SK-N-SH (cell line): ENCODE data around the gene ACOT8.

ENCODE experiments used
- CHD2 ChIP-seq: fragments of 150-350 bp; IDR thresholded peaks from 2 replicates; pipeline ENCODE4 v1.6.1; 2018; ENCODE audit warnings: low read length; ENCODE audit not compliant: partially characterized antibody
- CTCF ChIP-seq: fragments of 200-600 bp; sonication (generic); IDR thresholded peaks from 2 replicates; pipeline ENCODE4 v1.6.1; 2017; ENCODE audit warnings: antibody characterized with exemption, mild to moderate bottlenecking, moderate library complexity
- ELF1 ChIP-seq: IDR thresholded peaks from 2 replicates; pipeline ENCODE4 v1.4.0; 2012
- EP300 ChIP-seq, 2 experiments: IDR thresholded peaks; 2 replicates each; pipeline versions ENCODE4 v1.4.0 to v1.6.1; 2012; ENCODE audit warnings: borderline replicate concordance in 1 of 2, low read depth in 1 of 2, low read length in 1 of 2
- EZH2phosphoT487 ChIP-seq: fragments of 200-600 bp; sonication (generic); IDR thresholded peaks from 2 replicates; pipeline ENCODE4 v1.6.1; 2017; ENCODE audit warnings: low read depth, mixed run types, mild to moderate bottlenecking, antibody characterized with exemption, moderate library complexity, borderline replicate concordance
- FOSL2 ChIP-seq: IDR thresholded peaks from 2 replicates; pipeline ENCODE4 v1.4.0; 2012; ENCODE audit warnings: low read depth, mild to moderate bottlenecking, moderate library complexity, borderline replicate concordance
- MEF2A ChIP-seq: IDR thresholded peaks from 2 replicates; pipeline ENCODE4 v1.4.0; 2012; ENCODE audit warnings: low read depth, borderline replicate concordance
- MXI1 ChIP-seq: IDR thresholded peaks from 2 replicates; pipeline ENCODE4 v1.6.1; 2012; ENCODE audit warnings: mild to moderate bottlenecking, low read depth, low read length, improper control_type of control experiment
- NRF1 ChIP-seq: IDR thresholded peaks from 2 replicates; pipeline ENCODE4 v1.6.1; 2012; ENCODE audit warnings: low read depth, mild to moderate bottlenecking, low read length
- POLR2AphosphoS5 ChIP-seq: IDR thresholded peaks from 2 replicates; pipeline ENCODE4 v1.6.1; 2012; ENCODE audit warnings: low read depth, low read length
- RAD21 ChIP-seq: IDR thresholded peaks from 2 replicates; pipeline ENCODE4 v1.6.1; 2012; ENCODE audit warnings: mild to moderate bottlenecking, low read length
- TAF1 ChIP-seq: IDR thresholded peaks from 2 replicates; pipeline ENCODE4 v1.6.1; 2012; ENCODE audit warnings: low read depth, mild to moderate bottlenecking, low read length, moderate library complexity, borderline replicate concordance
- TCF12 ChIP-seq: IDR thresholded peaks from 2 replicates; pipeline ENCODE4 v1.4.0; 2012
- USF1 ChIP-seq: IDR thresholded peaks from 2 replicates; pipeline ENCODE4 v1.4.0; 2012; ENCODE audit warnings: low read depth, borderline replicate concordance

GRCh38 chr20:45859916-45860315 is 2.7 kb upstream of the ACOT8 start:
- TF ChIP-seq CTCF (no peak), TCF12 (no peak), TAF1 (no peak), RAD21 (no peak), ELF1 (no peak), FOSL2 (no peak), MEF2A (no peak), POLR2AphosphoS5 (no peak), CHD2 (no peak), EZH2phosphoT487 (no peak), NRF1 (no peak), MXI1 (no peak), EP300 (IDR thresholded peaks at IDR 0.05; ENCODE audit: borderline replicate concordance in 1 of 2, low read depth in 1 of 2, low read length in 1 of 2) (no peak), USF1 (no peak)
